Subcutaneous abdominal adipose tissue (tissue), 5 donors: Measurements from ENCODE around the gene NIPAL3.

Source experiments
- H3K27ac ChIP-seq: one replicate; pipeline ENCODE4 v1.7.0; 2013; ENCODE audit warnings: low read depth, mild to moderate bottlenecking, inconsistent platforms, low read length, moderate library complexity
- H3K27me3 ChIP-seq, 5 donors: one replicate each; pipeline ENCODE4 v1.7.0; 2013; ENCODE audit warnings: low read length in 5 of 5, inconsistent platforms in 1 of 5; ENCODE audit not compliant: control insufficient read depth in 5 of 5, insufficient read depth in 4 of 5
- H3K36me3 ChIP-seq, 5 donors: one replicate each; pipeline ENCODE4 v1.7.0; 2013; ENCODE audit warnings: low read length in 5 of 5; ENCODE audit not compliant: control insufficient read depth in 5 of 5, insufficient read depth in 5 of 5
- H3K4me1 ChIP-seq, 5 donors: one replicate each; pipeline ENCODE4 v1.7.0; 2013; ENCODE audit warnings: low read length in 5 of 5, mild to moderate bottlenecking in 3 of 5, moderate library complexity in 1 of 5; ENCODE audit not compliant: control insufficient read depth in 5 of 5, insufficient read depth in 5 of 5
- H3K4me3 ChIP-seq, 5 donors: one replicate each; pipeline ENCODE4 v1.7.0; 2013; ENCODE audit warnings: low read length in 5 of 5, low read depth in 1 of 5
- H3K9ac ChIP-seq, 5 donors: one replicate each; pipeline ENCODE4 v1.7.0; 2013; ENCODE audit warnings: low read length in 5 of 5, mild to moderate bottlenecking in 4 of 5, moderate library complexity in 3 of 5
- H3K9me3 ChIP-seq, 5 donors: one replicate each; pipeline ENCODE4 v1.7.0; 2013; ENCODE audit warnings: low read length in 5 of 5; ENCODE audit not compliant: control insufficient read depth in 5 of 5
- donor health status: healthy.
- donor health status: healthy.
- donor health status: healthy.
- donor health status: healthy.
- donor health status: healthy.

The NIPAL3 gene

DNA sequence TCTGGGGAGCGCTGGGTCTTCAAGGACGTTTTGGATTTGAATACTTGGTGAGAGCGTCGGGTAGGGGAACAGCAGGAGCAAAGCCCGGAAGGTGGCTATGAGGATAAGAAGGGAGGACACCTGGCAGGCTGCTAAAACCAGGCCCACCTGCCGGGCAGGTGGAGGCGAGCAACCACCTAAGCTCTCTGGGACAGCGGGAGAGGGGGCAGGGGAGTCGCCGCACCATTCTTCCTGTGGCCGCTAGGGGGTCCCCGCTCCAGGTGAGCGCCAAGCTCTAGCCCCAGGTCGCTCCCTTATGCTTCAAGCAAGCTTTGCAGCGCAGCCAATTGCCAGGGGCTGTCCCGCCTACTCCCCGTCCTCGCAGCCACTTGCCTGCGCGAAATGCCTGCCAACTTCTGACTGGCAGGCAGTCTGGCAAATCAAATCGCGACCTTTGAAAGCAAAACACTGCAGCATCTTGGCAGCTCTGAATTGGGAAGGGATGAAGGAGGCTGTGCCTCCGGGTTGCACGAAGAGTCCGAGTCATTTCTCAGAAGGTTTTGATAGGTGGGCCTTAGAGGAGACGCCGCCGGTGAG lies at the start of gene NIPAL3:
Gene NIPAL3 (plus strand): TSS at position 469 of the 576 bp plus-strand sequence. CDS start 3,746 bp downstream, outside the sequence.
- no peaks in the 10 kb centered on the region for H3K27me3 ChIP-seq
- no peaks in the 10 kb centered on the region for H3K9me3 ChIP-seq
- H3K4me1 ChIP-seq = peaks cover 4 to 42% (median 32%) of the 10 kb centered on the region in 5 donors
- peak within 1 kb of the TSS; percentile 23 for H3K27ac ChIP-seq
- no peaks in the 10 kb centered on the region for H3K36me3 ChIP-seq
- H3K4me3 ChIP-seq = peak within 1 kb of the TSS; percentile 81 to 96 (median 87)
- peak within 1 kb of the TSS; percentile 19 to 74 (median 60) for H3K9ac ChIP-seq

- Histone ChIP-seq H3K9me3 (no peaks in the 10 kb centered on the region), H3K4me3 (no peak overlapping the region), H3K36me3 (peaks cover 0 to 24% (median 8%) of the 10 kb centered on the region in 5 donors), H3K27me3 (no peaks in the 10 kb centered on the region), H3K9ac (no peak overlapping the region), H3K27ac (no peak overlapping the region), H3K4me1 (peaks cover 2 to 8% (median 4%) of the 10 kb centered on the region in 5 donors)
These were observed 48.9 kb upstream of the NIPAL3 start for GRCh38 chr1:24366707-24367106.

DNA sequence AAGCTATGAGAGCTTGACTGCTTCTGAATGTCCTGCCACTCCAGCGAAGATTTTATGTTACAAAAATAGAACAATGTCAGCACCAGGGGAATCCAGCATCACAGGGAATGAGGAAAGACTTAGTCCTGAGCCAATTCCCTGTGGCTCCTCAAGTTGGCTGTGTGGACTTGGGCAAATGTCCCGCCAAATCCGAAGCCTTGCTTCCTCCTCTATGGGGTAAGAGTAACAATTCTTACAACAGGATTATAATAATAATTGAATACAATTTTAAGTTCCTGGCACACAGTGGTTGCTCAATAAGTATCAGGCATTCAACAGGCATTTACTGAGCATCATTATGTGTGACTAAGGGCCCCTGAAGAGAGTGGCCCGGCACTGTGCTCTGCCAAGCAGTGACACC lies 46.4 kb upstream of the NIPAL3 start:
- Histone ChIP-seq H3K9ac (no peak overlapping the region), H3K36me3 (peaks cover 0 to 23% (median 16%) of the 10 kb centered on the region in 5 donors), H3K27ac (no peak overlapping the region), H3K27me3 (no peaks in the 10 kb centered on the region), H3K9me3 (no peaks in the 10 kb centered on the region), H3K4me1 (peaks cover 2 to 8% (median 4%) of the 10 kb centered on the region in 5 donors), H3K4me3 (no peak overlapping the region)

DNA sequence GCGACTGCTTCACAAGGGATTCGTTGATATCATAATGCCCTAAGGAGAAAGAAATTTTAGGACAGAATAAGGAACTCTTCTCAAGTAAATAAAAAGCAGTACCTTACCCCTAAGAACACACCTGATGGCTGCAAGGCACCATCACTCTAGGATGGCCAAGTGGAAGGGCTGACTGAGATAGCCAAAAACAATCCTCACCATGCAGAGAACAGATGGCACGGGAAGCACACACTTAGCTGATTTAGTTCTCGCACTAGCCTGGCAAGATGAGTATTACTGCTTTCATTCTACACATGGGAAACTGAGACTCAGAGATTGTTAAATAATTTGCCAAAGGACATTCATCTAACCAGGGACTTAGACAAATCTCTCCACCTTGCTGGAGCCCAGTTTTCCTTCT lies 45.8 kb upstream of the NIPAL3 start:
- Histone ChIP-seq H3K36me3 (peaks cover 0 to 23% (median 16%) of the 10 kb centered on the region in 5 donors), H3K4me1 (peaks cover 2 to 8% (median 4%) of the 10 kb centered on the region in 5 donors)

GRCh38 chr1:24373044-24373443 lies 42.6 kb upstream of the NIPAL3 start:
- Histone ChIP-seq H3K9me3 (no peaks in the 10 kb centered on the region), H3K9ac (no peak overlapping the region), H3K27me3 (no peaks in the 10 kb centered on the region), H3K36me3 (peaks cover 0 to 31% (median 18%) of the 10 kb centered on the region in 5 donors), H3K4me1 (peaks cover 0 to 8% (median 4%) of the 10 kb centered on the region in 5 donors), H3K4me3 (no peak overlapping the region), H3K27ac (no peak overlapping the region)

More for the DNA sequence above, 45.8 kb upstream of the NIPAL3 start:
- no peak overlapping the region for H3K9ac ChIP-seq
- H3K27me3 ChIP-seq = no peaks in the 10 kb centered on the region
- H3K27ac ChIP-seq = no peak overlapping the region
- H3K9me3 ChIP-seq = no peaks in the 10 kb centered on the region
- no peak overlapping the region for H3K4me3 ChIP-seq

DNA sequence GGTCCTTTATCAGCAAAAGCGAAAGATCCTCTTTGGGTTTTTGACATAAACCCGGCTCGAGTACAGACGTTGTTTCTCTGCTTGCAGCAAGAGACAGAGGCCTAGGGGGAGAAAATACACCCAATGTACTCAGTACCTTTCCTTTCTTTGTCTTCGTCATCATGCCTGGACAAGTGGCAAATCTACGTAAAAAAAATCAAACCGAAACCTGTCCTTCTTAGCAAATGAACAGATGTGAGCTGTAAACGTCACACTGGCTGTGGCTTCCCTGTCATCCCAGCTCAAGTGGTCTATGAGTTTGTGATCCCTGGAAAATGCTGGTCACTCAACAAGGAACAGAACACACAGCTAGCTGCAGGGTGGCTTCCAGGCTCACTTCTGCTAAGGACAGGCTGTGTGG lies 41.9 kb upstream of the NIPAL3 start:
- Histone ChIP-seq H3K27ac (no peak overlapping the region), H3K27me3 (no peaks in the 10 kb centered on the region), H3K4me1 (peaks cover 0 to 7% (median 4%) of the 10 kb centered on the region in 5 donors)

DNA sequence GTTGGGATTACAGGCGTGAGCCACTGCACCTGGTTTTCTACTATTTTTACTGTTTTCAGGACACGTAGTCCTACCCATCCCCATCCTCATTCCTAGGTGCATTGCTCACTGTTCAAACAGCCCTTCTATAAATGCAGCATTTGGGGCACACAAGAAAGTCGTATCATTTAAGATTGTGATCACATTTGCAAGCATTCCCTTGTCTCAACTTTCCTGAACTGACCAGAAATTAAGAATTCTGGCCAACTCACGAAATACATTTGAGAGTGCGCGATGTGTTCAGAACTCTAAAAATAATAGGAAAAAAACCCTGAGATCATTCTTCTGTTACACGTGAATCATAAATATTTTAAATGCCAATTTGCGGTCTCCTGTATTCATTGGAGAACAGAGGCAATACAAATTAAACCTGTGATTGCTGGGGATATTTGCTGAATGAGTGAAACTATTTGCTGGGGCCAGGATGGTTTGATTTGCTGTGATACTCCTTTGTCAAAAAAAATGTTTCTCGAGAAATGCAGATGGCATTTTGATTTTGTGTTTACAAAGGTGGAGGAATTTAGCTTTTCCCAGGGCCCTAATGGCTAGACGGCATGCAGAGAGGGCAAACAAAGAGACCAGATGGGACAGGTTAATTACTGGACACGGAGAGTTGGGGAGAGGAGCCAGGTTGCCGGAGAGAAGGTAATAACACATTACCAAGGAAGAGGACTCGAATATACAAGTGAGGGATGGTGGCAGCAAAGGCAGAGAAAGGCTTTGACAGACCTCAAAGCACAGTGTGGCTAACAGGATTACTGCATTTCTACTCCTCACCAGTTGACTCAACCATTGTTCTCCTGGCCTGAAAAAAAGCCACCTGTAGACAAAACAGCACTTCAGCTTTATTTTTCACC lies 40.5 kb upstream of the NIPAL3 start:
- H3K9ac ChIP-seq = peak overlapping the region in 1 of 5 donors; percentile 6
- no peak overlapping the region for H3K4me3 ChIP-seq
- H3K4me1 ChIP-seq = no peaks in the 10 kb centered on the region
- H3K27me3 ChIP-seq = no peaks in the 10 kb centered on the region
- no peaks in the 10 kb centered on the region for H3K9me3 ChIP-seq
- H3K36me3 ChIP-seq = peaks cover 7 to 45% (median 29%) of the 10 kb centered on the region in 5 donors
- no peak overlapping the region for H3K27ac ChIP-seq

More for the DNA sequence above, 41.9 kb upstream of the NIPAL3 start:
- Histone ChIP-seq H3K36me3 (peaks cover 2 to 32% (median 18%) of the 10 kb centered on the region in 5 donors), H3K9ac (no peak overlapping the region), H3K4me3 (no peak overlapping the region), H3K9me3 (no peaks in the 10 kb centered on the region)

DNA sequence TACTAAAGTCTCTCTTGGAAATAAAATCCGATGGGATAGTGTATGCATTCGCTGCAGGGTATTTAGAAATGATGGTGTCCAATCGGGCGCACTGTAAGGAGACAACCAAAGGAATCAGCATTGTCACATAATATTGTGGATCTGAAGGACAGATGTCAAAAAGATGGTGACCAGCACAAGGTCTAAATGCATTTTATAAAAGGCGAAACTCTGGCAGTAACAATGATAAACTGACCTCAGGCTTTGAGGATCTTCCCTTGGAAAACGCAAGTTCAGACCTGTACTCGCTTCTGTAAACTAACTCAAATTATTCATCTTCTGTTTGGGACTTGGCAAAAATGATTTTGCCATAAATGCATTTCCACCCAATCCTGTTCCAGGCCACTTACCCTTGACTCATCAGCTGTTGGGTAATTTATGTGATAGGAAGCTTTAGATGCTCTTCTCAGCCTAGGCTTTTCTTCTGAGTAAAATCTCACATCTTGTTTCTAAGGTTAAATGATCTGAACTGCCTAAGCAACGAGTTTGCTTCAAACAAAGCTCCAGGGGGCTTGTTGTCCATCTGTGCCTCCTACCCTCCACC lies 35.8 kb upstream of the NIPAL3 start:
- H3K9ac ChIP-seq = no peak overlapping the region
- H3K27ac ChIP-seq = no peak overlapping the region
- peaks cover 7 to 47% (median 37%) of the 10 kb centered on the region in 5 donors for H3K36me3 ChIP-seq
- H3K9me3 ChIP-seq = no peaks in the 10 kb centered on the region
- H3K4me3 ChIP-seq = no peak overlapping the region
- no peaks in the 10 kb centered on the region for H3K27me3 ChIP-seq
- H3K4me1 ChIP-seq = peaks cover 0 to 3% (median 0%) of the 10 kb centered on the region in 5 donors

- H3K9me3 ChIP-seq = no peaks in the 10 kb centered on the region
- H3K4me3 ChIP-seq = no peak overlapping the region
- peaks cover 0 to 3% (median 0%) of the 10 kb centered on the region in 5 donors for H3K4me1 ChIP-seq
- no peak overlapping the region for H3K9ac ChIP-seq
- peaks cover 7 to 47% (median 36%) of the 10 kb centered on the region in 5 donors for H3K36me3 ChIP-seq
- H3K27me3 ChIP-seq = no peaks in the 10 kb centered on the region
- no peak overlapping the region for H3K27ac ChIP-seq
These were observed 35.1 kb upstream of the NIPAL3 start for GRCh38 chr1:24380508-24380907.
